T-helper 9 cell (primary cell): ENCODE data around the gene RAB1B.

ENCODE experiments used
- DNase-seq: peaks from one replicate; pipeline ENCODE4 v3.0.0-alpha.2; 2020

Gene RAB1B

DNA sequence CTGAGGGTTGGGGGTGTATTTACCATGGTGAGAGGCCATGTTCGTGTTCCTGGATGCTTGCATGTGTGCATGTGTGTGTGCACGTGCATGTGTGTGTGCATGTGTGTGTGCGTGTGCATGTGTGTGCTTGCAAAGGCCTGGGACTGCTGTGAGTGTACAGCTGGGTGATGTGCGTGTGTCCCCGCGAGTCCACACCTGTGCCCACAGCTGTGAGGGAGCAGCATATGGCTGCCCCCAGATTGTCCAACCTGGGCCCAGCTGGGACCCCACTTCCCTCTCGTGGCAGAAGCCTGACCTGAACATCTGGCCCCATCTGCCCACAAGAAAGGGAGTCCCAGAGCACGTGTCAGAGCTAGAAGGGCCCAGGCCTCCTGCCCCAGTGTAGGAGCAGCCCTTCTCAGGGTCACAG lies 56.8 kb downstream of the RAB1B start:
- DNase-seq = no peak

DNA sequence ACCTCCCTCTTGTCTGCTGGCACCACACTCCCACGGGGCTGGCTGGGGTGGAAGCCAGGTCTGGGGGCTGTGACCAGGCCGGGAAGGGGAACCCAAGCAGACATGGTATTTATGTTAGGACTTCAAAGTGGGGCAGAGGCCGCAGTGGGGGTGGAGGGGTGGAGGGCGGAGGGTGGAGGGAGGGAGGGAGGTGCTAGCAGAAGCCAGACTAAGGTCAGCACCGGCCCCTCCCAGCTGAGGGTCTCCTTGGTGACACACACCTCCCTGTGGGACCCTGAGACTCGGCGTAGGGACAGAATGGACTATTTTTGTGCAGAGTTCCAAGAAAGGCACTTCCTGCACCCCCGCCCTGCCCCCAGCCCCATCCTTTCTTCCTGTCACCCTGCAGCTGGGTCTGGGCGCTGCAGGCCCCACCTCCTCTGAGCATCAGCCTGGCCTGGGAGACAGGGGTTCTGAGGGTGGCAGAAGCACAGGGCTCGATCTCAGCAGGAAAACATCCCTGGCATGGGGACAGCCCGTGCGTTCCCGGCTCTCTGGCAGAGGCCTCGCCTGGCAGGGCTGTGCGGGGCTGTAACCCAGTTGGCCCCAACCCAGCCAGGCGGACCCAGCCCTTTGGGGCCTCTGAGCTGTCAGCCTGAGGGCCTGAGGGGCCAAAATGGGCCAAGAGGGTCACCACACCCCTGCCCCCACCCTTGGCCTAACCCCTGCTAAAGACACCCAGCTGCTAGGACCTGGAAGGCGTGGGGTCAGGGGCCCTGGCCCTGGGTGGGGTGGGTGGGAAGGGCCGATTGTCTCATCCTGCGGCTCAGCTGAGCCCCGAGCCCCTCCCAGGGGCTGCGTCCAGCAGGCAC lies 58.0 kb downstream of the RAB1B start:
- DNase-seq = no peak
